Bronchial epithelial cell (primary cell): ENCODE results near the gene MUSTN1. TPM values are rescaled to one million over a fixed set of nuclear protein-coding genes. Genes with fewer than 3 reads are reported as not detected.

Experiments used
- DNase-seq: peaks from one replicate; pipeline ENCODE4 v3.0.0-alpha.2; 2010; ENCODE audit warnings: low read depth
- FAIRE-seq: peaks from 2 replicates; lab custom pipeline; 2011; peaks lifted over from hg19 to GRCh38; lab: Jason Lieb, UNC
- H3K27me3 ChIP-seq: 2 replicates; pipeline ENCODE4 v1.5.1; 2011; ENCODE audit warnings: low read length; ENCODE audit not compliant: control insufficient read depth, insufficient read depth
- H3K36me3 ChIP-seq: 2 replicates; pipeline ENCODE4 v1.5.1; 2011; ENCODE audit warnings: low read length; ENCODE audit not compliant: control insufficient read depth, insufficient read depth
- H3K4me3 ChIP-seq: 2 replicates; pipeline ENCODE4 v1.5.1; 2011; ENCODE audit warnings: mild to moderate bottlenecking, low read depth, low read length, control low read depth
- CTCF ChIP-seq: IDR thresholded peaks from 2 replicates; pipeline ENCODE4 v1.5.1; 2011; ENCODE audit warnings: mild to moderate bottlenecking, moderate library complexity, low read length, control low read depth, inconsistent platforms; ENCODE audit not compliant: insufficient read depth, severe bottlenecking
- total RNA-seq: library from RNA; depleted of rRNA; stranded (reverse); fragments of >200 nt; gene quantifications from 2 replicates; pipeline ENCODE4 v1.2.1, GENCODE V29; 2014

The MUSTN1 gene
- total RNA-seq, 1 donor from 2014 or later, result not detected

- Histone ChIP-seq H3K36me3 (no peaks in the 10 kb centered on the region), H3K4me3 (no peak overlapping the region), H3K27me3 (no peaks in the 10 kb centered on the region)
- no peak for FAIRE-seq
- TF ChIP-seq CTCF, result no peak
- DNase-seq, result no peak
Measured at GRCh38 chr3:52827866-52828376, 6.9 kb downstream of the MUSTN1 start.

GRCh38 chr3:52827441-52827840 is 7.4 kb downstream of the MUSTN1 start:
- no peak overlapping the region for H3K4me3 ChIP-seq
- FAIRE-seq (no peak), DNase-seq (peak; percentile 22)

GRCh38 chr3:52824037-52824436 is 10.8 kb downstream of the MUSTN1 start:
- no peaks in the 10 kb centered on the region for H3K36me3 ChIP-seq
- H3K4me3 ChIP-seq, result no peak overlapping the region
- DNase-seq, result no peak
- FAIRE-seq, result no peak
- TF ChIP-seq CTCF, result no peak
- H3K27me3 ChIP-seq, result no peaks in the 10 kb centered on the region

More at GRCh38 chr3:52827441-52827840, 7.4 kb downstream of the MUSTN1 start:
- TF ChIP-seq CTCF, result no peak
- Histone ChIP-seq H3K36me3 (no peaks in the 10 kb centered on the region), H3K27me3 (no peaks in the 10 kb centered on the region)

GRCh38 chr3:52822363-52822762 is 12.5 kb downstream of the MUSTN1 start:
- no peaks in the 10 kb centered on the region for H3K27me3 ChIP-seq
- H3K36me3 ChIP-seq, result no peaks in the 10 kb centered on the region
- DNase-seq (no peak), FAIRE-seq (no peak)
- H3K4me3 ChIP-seq, result no peak overlapping the region
- no peak for TF ChIP-seq CTCF

- TF ChIP-seq CTCF, result peak; percentile 76
- DNase-seq (no peak), FAIRE-seq (peak; percentile 50)
- H3K4me3 ChIP-seq, result no peak overlapping the region
- no peaks in the 10 kb centered on the region for H3K27me3 ChIP-seq
- H3K36me3 ChIP-seq, result no peaks in the 10 kb centered on the region
Measured at GRCh38 chr3:52820736-52821135, 14.1 kb downstream of the MUSTN1 start.

- Histone ChIP-seq H3K36me3 (no peaks in the 10 kb centered on the region), H3K4me3 (no peak overlapping the region), H3K27me3 (no peaks in the 10 kb centered on the region)
- DNase-seq, result no peak
- no peak for FAIRE-seq
- TF ChIP-seq CTCF, result no peak
Measured at GRCh38 chr3:52819936-52820335, 14.9 kb downstream of the MUSTN1 start.
